RKO (cell line): ENCODE measurements around the gene HIVEP3.

Experiments
- DNase-seq: peaks from one replicate; pipeline ENCODE4 v3.0.0-alpha.2; 2016; ENCODE audit warnings: low spot score

HIVEP3 gene

DNA sequence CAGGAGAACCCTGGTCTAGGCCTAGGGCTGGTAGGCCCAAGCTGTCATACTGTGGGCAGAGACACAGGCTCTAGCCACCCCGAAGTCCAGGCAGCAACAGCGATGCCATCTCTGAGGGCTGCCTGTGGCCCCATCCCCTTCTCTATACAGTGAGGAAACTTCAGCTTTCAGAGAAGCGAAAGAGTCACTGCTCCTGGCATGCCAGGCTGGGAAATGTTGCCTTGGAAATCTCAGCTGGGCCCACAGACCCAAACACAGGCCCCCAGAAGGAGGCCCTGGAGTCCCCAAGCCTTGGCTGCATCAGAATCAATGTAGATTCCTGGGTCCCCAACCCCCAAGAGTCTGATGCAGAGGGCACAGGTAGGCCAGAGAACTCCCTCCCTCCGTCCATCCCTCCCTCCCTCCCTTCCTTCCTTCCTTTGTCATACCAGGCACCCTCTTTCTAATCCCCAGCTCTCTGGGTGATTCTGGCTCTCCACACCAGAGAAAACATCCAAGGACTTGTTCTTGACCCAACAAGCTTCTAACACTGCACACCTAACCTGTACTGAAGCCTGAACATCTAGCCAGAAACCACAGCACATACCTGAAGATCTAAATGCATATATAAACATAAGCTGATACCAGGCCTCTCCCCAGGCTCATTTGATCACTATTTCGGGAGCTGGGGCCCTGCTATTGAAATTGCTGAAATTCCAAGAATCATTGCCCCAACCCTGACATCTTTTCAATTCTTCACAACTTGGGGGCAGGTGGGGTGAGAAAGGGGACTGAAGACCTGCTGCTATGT lies 291.0 kb downstream of the HIVEP3 start:
- DNase-seq = no peak

GRCh38 chr1:41626616-41627375 lies 291.9 kb downstream of the HIVEP3 start:
- no peak for DNase-seq

GRCh38 chr1:41626146-41626545 lies 292.6 kb downstream of the HIVEP3 start:
- no peak for DNase-seq

DNA sequence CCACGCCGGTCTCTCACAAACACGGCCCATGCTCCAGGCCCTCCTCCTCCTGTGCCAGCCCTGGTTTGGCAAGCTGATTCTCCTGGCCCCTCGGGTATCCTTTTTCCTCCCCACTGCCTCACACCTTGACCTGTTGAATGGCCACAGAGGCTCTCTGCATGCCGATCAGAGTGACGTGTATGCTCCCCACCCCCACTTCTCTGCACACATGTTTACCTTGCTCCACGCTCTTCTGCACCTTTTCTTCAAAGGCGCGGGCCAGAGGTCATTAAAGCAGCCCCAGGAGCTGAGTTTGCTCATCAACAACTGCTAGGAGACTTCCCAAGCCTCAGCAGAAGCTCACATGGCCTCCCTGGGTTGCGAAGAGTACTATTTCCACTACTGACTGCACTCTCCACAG lies 295.0 kb downstream of the HIVEP3 start:
- no peak for DNase-seq

DNA sequence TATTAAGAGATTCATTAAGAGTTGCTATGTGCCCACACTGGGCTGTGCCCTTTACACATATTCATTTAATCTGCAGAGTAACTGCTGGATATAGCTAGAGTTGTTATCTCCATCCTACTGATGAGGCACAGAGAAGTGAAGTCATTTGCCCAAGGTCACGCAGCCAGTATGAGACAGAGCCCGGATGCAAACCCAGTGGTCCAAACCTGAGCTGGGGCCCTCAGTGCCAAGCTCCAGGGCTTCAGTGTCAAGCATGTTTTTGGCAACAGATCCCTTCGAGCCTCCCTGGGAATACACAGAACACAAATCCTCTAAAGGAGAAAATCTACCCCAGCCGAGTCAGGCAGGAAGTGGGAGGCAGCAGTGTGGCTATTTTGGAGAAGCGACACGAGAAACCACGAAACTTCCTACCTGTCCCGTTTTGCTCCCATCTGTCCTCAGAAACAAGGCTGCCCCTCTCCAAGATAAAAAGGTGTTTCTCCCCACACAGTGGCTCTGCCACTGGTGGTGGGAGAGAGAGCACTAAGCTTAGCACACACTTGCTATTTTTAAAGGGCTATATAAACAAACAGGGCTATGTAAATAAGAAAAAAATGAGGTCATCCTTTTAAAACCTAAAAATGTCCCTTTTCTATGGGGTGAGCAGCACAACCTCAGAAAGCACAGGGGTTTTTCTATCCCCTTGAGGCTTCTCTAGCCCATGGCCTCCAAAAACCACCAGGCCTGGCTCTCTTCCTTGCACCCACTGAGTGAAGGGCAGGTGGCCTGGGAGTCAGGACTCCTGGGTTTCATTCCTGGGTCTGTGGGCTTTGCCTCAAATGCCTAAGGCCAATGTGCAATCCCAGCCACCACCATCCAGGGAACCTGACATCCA lies 295.6 kb downstream of the HIVEP3 start:
- no peak for DNase-seq

- no peak for DNase-seq
Observed at GRCh38 chr1:41622402-41622801, 296.3 kb downstream of the HIVEP3 start.

GRCh38 chr1:41621791-41622190 lies 296.9 kb downstream of the HIVEP3 start:
- DNase-seq = no peak

- DNase-seq = no peak
Observed at GRCh38 chr1:41621256-41621655, 297.5 kb downstream of the HIVEP3 start.

DNA sequence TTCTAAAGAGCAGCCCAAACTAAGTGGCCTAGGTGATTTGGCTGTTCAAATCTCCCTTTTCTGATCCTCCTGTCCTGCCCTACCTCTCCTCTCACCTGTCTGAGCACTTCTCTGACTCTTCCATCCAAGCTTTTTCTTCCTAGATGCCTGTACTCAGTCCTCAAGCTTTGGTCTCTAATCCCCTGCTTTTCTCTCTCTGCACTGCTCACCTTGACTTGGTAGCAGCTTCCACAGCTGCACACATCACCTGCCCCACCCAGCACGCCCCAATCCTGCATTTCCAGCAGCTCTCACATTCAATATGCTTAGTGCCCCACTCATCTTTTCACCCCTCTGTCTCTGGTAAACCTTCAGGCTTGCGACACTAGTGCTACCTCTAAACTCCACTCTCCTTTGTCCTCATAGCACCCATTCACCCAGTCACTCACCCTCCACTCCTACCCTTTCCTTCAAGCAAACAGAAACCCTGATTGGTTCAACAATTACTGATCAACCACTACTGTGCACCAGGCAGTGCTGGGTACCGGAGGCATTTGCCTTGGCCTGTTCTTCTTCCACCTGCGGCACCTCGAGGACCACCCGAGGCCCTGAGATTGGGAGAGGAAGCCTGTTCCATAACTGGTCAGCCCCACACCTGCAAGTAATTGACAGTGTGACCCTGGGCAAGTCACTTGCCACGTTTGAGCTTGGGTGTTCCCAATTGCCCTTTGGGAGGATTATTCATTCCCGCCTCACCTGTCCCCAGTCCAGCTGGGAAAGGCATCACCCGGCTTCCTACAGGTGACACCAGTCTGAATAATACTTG lies 298.2 kb downstream of the HIVEP3 start:
- no peak for DNase-seq

DNA sequence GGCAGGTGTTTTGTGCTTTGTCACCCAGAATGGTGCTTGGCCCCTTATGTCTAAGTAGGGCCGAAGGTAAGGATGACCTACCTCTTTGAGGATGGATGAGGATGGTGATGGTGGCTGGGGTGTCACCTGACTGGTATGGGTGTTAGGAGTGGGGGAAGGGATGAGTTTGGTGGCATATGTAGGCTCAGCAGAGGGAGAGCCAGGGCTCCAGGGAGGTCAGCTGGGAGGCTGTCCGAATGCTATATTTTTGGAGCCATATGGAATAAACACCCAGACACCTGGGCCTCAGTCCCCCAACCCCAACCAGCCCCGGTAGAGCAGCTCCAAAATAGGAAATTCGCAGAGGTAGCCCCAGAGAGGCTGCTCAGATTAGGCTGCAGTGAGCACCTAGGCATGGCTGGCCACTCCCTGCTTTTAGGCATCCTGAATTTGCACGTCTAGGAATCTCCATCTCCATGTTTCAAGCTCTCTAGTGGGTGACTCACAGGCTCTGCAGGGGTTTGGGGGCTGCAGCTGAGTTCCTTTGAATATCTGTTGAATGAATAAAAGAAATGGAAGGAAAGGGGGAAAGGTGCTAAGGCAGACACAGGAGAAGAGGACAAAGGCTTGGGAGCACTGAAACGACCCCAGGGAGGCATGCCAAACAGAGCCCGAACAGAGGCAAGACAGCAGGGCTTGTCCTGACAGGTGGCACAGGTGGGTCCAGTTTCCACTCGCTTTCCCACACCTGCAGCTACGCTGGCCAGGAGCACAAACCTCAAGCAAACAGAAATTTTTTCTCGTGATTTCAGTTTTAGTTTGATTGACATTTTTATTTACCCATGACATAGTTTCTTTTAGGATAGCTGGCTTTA lies 299.0 kb downstream of the HIVEP3 start:
- no peak for DNase-seq

DNA sequence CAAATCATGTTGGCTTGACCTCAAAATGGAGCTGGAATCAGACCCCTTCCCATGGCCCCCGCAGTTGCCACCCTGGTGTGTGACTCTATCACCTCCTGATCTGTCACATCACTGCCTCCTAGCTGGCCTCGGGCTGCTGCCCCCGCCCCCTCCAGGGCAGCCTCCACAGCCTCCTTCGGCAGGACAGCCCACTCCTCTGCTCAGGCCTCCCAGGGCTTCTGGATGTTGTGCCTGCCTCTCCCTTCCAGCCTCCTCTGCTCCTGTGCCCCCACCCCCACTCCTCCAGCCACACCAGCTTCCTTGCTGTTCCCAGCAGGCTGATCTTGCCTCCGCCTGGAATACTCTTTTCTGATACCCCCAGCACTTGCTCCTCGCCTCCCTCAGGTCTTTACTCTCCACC lies 299.9 kb downstream of the HIVEP3 start:
- DNase-seq = no peak

- no peak for DNase-seq
Observed at GRCh38 chr1:41618066-41618825, 300.5 kb downstream of the HIVEP3 start.

- no peak for DNase-seq
Observed at GRCh38 chr1:41617336-41617735, 301.4 kb downstream of the HIVEP3 start.

GRCh38 chr1:41616563-41616962 lies 302.2 kb downstream of the HIVEP3 start:
- no peak for DNase-seq

DNA sequence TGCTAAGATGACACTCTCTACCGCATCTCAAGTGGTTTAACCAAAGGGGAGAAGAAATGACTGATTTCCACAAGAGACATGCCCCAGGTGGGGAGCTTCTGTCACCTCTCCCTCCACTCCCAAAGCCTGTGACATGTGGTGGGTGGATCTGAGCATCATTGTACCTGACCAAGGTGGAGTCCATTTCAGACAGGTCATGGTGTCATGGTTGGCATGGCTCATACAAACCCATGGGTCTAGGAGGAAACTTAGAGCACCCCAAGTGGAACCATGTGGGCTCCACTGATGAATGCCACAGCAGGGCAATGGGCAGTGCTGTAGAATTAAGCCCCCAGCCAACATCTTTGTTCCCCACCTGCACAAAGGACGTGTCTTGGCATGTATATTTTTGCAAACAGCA lies 302.7 kb downstream of the HIVEP3 start:
- no peak for DNase-seq

- DNase-seq = no peak
Observed at GRCh38 chr1:41615316-41615715, 303.4 kb downstream of the HIVEP3 start.

DNA sequence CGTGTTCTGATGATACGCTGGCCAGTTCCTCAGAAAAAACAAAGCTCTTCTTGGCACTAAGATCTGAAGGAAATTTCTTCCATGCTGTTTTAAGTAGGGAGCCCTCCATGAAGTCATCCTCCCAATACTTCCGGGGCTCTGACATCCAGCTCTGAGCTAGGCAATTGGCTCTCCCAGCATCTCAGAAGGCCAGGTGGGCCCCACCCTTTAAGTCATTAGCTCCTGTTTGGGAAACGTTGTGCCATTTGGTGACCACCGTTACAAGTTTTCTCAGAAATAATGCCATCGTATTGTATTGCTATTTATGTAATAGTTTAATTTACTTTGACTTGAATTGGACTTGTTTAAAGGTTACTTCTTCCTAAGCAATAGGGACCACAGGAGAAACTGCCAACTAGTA lies 303.9 kb downstream of the HIVEP3 start:
- DNase-seq = no peak

DNA sequence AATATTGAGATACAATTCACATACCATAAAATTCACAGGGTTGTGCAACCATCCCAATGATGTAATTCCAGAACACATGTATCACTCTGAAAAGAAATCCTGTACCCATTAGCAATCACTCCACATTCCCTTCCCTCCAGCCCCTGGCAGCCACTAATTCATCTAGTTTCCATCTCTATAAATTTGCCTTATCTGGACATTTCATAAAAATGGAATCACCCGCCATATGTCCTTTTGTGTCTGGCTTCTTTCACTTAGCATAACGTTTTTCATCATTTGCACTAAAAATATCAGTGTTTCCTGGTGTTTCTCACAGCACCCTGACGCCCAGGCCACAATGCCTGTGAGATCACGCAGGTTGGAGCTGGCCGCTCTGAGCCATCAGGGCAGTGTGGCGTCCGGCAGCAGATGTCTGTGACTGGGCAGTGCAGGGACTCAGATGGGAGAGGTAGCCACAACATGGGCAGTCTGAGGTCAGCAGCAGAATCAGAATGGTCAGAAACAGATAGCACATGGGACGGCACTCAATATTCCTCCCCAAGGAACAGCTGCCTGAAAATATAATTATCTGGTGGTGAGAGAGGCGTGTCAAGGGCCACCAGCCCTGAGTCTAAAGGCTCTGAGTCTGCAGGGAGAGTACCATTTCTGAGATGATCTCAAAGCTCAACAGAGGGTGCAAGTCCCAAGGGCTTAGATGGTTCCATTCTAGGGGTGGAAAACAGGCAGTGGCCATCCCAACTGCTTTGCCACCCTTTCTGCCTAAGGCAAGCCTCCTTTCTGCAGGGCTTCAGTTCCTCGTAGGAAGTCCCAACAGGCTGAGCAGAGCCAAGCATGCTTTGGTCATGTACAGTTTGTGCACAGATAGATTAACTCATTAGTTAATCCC lies 304.8 kb downstream of the HIVEP3 start:
- no peak for DNase-seq

DNA sequence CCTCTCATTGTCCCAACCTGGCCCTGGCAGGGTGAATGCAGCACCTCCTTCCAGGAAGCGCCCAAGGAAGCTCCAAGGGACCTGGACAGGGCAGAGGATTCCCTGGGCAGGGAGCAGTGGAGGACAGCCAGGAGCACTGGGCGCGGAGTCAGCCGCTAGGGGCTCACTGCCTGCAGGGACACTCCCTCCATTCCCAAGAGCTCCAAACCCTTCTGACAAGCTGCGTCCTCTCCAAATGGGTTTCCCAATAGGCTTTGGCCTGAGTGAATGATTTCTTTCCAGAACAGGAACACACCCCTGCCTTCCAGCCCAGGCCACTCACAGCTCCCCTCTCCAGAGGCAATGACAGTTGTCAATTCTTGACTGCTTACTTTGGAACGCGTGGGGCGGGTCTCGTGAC lies 305.8 kb downstream of the HIVEP3 start:
- no peak for DNase-seq
